HG03097 (cell line): ENCODE results near the gene RGS19.

Experiments used
- ATAC-seq: cut with Tn5 transposase; IDR thresholded peaks from one replicate; pipeline ENCODE4 v1.9.1; 2021; ENCODE audit not compliant: unreplicated experiment, low FRiP score

The RGS19 gene

GRCh38 chr20:64037498-64038213 lies 41.7 kb downstream of the RGS19 start:
- no peak for ATAC-seq

GRCh38 chr20:64037199-64037497 lies 42.2 kb downstream of the RGS19 start:
- ATAC-seq: no peak

DNA sequence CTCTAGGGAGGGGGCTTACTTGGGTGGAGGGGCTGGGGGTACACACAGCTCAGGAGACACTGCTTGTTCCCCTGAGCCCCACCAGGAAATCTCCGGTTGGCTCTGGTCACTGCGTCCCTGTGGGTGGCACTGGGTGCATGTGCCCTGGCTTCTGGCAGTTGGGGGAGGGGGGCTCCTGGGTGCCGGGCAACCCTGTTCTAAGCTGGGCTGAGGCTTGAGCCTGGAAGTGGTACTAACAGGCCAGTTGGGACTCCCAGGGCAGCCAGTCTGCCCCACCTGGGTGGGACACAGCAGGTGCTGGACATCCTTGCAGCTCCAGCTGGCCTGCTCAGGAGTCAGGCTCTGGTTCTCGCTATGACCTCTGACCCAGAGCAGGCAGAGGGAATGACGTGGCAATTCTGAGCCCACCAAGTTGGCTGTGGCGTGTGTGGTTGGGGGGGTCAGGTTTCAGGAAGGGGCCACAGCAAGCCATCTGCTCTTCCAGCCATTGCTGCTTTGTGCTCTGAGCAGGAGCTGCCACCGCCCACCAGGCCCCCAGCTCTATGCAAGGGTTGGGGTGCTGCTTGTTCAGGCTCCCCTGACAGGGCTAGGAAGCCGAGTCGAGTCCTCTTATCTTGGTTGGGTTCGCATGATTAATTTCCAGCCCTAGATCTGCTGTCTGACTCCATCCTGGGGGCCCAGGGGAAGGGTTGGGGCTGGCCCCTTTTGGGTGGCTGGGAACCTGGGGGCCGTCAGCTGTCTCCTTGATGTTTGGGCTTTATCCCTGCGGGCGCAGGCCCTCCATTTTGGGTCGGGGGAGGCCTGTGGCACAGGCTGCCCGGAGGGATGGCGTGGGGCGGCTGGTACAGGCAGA lies 42.7 kb downstream of the RGS19 start:
- ATAC-seq: no peak

DNA sequence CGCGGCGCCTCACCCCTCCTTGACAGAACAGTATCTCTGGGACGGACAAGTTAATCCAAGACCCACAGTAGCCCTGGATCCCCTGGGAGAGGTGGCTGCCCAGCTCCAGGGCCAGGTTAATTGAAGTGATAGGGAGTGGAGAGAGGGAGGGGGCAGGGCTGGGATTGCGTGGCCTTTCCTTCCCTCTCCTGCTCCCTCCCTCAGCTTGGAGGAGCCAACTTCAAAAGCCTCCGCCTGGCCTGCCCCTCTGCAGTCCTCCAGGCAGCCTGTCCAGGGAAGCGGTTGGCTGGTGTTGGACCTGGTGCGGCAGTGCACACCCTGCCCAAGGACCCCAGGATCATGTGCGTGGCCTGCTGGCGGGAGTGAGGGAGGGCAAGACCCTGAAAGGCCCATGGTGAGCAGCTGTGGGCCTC lies 43.4 kb downstream of the RGS19 start, which contains the start of gene C20orf204:
C20orf204 (plus strand) TSS at position 250 of the 413 bp plus-strand sequence; CDS start at position 392, 142 bp downstream.
- no peak for ATAC-seq

GRCh38 chr20:64035066-64035932 lies 44.0 kb downstream of the RGS19 start:
- ATAC-seq: no peak

DNA sequence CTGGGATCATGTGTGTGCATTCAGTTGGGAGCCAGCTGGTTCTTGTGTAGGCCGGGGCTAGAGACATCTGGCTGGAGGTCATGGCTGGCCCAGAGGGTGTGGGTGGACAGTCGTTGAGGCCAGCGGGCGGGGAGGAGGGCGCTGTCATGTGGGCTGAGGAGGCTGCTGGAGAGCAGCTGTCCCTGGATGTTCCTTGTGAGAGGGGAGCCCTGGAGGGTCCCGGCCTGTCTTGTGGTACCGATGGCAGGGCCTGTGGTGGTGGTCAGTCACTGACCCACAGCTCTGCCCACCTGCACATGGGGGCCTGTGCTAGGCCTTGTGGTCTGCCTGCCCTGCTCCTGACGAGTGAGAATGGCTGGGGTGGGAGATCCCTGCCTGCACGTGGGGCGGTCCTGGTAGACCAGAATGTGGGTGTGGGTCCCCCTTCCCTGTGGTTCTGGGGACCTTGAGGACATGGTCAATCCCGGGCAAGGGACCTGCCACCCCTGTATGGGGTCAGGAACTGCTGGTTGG lies 45.3 kb downstream of the RGS19 start:
- no peak for ATAC-seq

DNA sequence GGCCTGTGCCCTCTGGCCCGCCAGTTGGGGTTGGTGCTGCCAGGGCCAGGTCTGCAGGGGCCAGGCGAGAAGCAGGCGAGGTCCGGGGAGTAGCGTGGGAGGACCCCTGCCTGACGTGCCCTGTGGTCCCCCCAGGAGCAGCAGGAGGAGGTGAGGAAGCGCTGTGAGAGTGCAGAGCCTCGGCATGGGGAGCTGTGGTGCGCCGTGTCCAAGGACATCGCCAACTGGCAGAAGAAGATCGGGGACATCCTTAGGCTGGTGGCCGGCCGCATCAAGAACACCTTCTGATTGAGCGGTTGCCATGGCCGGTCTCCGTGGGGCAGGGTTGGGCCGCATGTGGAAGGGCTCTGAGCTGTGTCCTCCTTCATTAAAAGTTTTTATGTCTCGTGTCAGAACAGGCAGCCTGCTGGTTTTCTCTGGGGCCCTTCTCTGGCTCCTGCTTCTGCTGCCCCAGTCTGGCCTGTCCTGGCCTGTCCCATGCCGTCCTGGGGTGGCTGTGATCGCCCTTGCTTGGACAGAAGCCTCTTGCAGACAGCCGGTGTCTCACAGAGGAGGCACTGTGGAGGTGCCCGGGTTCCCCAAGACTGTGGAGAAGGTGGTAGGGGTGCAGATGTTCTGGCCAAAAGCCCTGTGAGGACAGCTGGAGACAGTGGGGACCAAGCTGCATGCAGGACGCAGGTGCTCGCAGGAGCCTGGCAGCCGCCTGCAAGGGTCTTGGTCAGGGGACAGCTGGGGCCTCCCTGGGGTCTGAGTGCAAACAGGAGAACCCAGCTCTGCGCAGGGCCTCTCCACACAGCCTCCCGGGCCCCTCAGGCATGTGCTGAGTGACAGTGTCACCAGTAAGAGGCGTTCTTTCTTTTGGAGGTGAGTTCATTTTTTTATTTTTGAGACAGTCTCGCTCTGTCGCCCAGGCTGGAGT lies 46.4 kb downstream of the RGS19 start:
- ATAC-seq: no peak

- no peak for ATAC-seq
Observed at GRCh38 chr20:64031822-64032314, 47.5 kb downstream of the RGS19 start.

- no peak for ATAC-seq
Observed at GRCh38 chr20:64030371-64031134, 48.8 kb downstream of the RGS19 start.

DNA sequence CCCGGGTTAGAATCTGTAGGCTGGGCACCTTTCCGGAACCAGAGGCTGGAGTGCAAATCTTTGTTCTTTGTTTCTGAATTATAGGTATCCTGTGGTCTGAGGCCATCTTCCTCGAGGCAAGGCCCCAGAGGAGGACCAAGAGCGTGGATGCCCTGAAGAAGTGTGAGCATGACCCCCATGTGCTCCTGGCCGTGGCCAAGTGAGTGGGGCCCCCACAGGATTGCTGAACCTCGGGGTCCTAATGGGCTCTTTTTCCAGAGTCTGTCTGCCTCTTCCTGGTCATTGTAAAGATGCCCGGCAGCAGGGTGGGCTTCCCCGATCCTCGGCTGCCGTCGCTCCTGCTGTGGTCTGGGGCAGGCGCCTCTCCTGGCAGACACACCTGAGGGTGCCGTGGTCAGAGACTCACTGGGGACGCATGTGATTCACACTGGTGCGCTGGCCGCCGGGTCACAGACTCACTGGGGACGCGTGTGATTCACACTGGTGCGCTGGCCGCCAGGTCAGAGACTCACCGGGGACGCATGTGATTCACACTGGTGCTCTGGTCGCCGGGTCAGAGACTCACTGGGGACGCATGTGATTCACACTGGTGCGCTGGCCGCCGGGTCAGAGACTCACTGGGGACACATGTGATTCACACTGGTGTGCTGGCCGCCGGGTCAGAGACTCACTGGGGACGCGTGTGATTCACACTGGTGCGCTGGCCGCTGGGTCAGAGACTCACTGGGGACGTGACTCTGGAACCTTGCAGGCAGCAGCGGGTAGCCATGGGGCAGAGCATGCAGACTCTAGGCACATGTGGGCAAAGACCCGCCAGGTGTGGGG lies 49.8 kb downstream of the RGS19 start:
- no peak for ATAC-seq

GRCh38 chr20:64027981-64028685 lies 51.2 kb downstream of the RGS19 start:
- no peak for ATAC-seq

DNA sequence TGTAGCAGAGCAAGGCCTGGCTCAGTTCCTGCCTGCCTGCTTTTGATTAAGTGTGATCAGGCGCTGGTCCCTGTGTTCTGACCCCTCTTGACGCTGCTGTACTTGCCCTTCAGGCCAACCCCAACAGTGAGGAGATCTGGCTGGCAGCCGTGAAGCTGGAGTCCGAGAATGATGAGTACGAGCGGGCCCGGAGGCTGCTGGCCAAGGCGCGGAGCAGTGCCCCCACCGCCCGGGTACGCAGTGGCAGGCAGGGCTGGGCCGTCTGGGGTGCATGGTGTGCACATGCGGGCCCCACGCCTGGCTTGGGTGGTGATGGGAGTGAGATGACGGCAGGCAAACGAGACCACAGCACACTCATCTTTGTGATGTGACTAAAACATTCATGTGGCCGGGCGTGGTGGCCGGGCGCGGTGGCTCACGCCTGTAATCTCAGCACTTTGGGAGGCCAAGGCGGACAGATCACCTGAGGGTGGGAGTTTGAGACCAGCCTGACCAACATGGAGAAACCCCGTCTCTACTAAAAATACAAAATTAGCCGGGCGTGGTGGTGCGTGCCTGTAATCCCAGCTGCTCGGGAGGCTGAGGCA lies 53.4 kb downstream of the RGS19 start:
- no peak for ATAC-seq

DNA sequence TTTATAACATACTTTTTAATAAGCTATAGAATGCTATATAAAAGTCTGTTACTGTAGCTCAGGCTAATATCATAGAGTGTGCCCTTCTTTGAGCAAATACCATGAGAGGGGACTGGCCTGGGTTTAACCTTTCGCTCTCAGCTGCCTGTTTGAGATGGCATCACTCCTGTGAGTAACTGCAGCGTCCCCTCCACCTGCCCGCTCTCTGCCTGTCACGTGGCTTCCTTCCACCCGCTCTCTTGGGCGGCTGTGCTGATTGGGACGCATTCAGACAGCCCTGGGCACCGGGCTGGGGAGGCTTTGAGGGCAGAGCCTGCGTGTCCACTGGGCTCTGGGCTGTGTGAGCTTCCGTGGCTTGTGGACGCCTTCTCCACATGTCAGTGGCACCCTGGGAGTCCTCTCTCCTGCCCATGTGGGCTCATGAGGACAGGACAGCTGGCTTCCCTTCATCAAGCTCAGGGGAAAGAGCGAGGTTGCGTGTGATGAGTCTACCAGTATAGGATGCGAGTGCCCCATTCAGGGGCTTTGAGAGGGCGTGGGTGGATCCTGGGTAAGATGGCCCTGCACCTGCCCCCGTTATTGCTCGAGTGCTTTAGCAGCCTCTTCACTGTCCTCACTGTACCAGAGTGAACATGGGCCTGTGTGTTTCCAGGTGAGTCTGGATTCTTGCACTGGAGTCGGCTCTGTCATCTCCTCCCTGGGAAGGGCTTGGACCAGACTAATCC lies 54.1 kb downstream of the RGS19 start:
- no peak for ATAC-seq

- ATAC-seq: no peak
Observed at GRCh38 chr20:64024141-64024990, 55.0 kb downstream of the RGS19 start.

DNA sequence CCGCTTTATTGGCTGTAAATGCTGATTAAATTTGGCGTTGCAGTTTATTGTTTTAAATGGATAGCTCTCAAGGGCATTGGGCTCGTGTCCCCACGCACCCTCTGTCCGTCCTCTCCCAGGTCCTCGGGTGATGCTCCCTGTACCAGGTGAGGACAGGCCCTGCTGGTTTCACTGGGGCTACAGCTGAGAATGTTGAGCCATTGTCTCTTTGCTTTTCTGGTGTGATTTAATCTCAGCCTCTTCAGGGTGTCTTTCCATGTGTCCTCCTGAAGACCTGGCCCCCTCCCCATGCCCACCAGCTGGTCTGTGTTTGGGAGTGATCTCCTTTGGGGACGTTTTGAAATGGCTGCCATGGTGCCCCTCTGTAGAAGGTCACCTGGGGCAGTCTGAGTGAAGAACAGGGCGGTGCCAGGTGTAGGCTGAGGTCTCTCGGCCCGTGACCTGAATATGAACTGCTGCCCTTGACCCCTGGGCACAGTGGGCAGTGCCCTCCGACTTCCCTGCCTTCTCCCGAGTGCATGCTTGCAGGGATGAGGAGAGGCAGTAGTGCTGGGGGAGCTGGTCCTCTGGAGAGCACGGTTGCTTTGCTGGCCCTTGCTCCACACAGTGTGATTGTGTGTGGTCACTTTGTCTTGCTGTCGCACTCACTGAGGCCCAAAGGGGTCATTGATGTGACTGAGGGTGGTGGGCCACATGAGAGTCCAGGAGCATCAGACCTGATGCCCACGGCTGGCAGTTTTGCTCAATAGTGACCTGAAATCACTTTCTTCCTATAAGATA lies 55.8 kb downstream of the RGS19 start:
- no peak for ATAC-seq
